ENCODE measurements around the gene MAFB. TPM values are rescaled to one million over a fixed set of nuclear protein-coding genes. Genes with fewer than 3 reads are reported as not detected.

Gene MAFB
- total and polyA plus RNA-seq, 8 donors: 3.7 to 48.0 (median 12.9) TPM

DNA sequence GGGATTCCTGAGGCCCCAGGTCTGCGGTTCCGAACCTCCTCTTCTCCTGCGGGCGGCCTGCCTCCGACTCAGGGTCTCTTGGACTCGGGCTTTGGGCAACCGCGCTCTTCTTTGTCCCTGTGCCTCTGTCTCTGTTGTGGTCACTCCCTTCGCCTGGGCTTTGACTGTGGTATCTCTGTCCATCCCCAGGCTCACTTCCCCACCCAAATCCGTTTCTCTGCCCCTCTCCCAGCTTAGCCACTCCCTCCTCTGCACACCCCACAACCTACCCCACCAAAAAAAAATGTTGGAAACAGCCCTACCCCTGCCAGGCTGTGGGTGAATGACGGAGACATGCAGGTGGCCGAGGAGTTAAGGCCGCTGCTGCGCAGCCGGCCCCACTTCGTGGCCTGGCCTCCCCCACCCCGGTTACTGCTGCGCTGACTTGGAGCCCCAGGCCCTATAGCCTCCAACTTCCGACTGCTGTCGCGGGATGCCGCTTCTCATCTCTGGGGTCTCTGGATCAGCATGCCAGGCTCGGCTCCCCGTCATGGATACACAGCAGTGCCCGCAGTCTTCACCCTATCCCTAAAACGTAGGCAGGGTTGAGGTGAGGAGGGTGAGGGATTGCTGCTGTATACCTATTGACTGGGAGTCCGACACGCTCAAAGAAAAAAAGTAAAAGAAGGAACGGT is 2.7 kb upstream of the MAFB start:
- TF ChIP-seq, protein P1, sequence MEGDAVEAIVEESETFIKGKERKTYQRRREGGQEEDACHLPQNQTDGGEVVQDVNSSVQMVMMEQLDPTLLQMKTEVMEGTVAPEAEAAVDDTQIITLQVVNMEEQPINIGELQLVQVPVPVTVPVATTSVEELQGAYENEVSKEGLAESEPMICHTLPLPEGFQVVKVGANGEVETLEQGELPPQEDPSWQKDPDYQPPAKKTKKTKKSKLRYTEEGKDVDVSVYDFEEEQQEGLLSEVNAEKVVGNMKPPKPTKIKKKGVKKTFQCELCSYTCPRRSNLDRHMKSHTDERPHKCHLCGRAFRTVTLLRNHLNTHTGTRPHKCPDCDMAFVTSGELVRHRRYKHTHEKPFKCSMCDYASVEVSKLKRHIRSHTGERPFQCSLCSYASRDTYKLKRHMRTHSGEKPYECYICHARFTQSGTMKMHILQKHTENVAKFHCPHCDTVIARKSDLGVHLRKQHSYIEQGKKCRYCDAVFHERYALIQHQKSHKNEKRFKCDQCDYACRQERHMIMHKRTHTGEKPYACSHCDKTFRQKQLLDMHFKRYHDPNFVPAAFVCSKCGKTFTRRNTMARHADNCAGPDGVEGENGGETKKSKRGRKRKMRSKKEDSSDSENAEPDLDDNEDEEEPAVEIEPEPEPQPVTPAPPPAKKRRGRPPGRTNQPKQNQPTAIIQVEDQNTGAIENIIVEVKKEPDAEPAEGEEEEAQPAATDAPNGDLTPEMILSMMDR (IDR thresholded peaks at IDR 0.05): no peak
- Histone ChIP-seq H3K9me3 (no peaks in the 10 kb centered on the region), H3K27ac (no peak overlapping the region), H3K4me1 (peaks cover 0 to 4% (median 0%) of the 10 kb centered on the region in 3 donors), H3K36me3 (no peaks in the 10 kb centered on the region), H3K27me3 (peaks cover 0 to 19% (median 4%) of the 10 kb centered on the region in 4 donors), H3K4me3 (no peak overlapping the region)
- FAIRE-seq (no peak), ATAC-seq (no peak), DNase-seq (peak in 1 of 6 donors; percentile 51)
- intact Hi-C loops (cut with DNase I): loop anchor here in 1 of 3 donors (10.0 kb wide), 2 partner anchors 427 to 1427 kb away; no protein-coding TSS in a partner anchor
- WGBS, 2 donors: 42 to 53% methylated on average over 29 of the region's 29 CpGs

DNA sequence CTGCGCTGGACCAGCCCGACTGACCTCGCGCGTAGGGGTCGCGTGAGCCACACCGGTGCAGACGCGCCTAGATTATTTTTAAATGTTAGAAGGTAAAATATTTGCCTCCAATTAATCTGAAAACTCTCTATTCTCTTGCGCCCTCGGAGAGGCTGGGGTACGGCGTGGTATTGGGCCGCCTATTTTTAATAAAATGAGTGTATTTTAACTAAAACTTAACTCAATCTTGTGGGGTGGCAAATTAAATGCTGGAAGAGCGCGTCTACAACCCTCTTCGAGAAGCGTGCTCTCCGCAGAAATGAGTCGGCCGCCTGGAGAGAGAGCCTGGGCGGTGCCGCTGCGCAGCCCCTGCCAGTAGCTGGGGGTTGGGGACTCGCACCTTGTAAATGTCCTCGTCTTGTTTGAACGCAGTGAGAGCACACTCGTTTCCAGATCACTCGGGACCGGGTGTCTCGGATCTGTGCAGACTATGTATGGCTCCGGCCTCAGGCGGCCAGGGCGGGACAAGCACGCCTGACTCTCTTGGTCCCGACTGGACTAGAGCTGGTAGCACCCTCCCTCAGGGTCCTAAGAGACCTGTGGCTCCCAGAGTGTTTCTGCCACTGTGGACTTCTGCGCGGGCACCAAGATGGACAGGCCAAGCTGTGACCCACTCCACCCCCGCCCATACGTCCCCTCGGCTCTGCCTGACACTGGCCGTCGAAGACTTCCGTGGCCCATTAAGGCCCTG is 2.0 kb upstream of the MAFB start:
- ATAC-seq (no peak), DNase-seq (peak in 2 of 6 donors; percentile 17 to 64), FAIRE-seq (no peak)
- H3K36me3 ChIP-seq: no peaks in the 10 kb centered on the region
- 26 to 39% methylated on average over 45 of the region's 45 CpGs for WGBS, 2 donors
- no peaks in the 10 kb centered on the region for H3K9me3 ChIP-seq
- H3K27ac ChIP-seq: no peak overlapping the region
- TF ChIP-seq, protein P1 (IDR thresholded peaks at IDR 0.05): no peak
- peaks cover 0 to 19% (median 4%) of the 10 kb centered on the region in 4 donors for H3K27me3 ChIP-seq
- intact Hi-C loops (cut with DNase I): loop anchor here in 1 of 3 donors (10.0 kb wide), 2 partner anchors 426 to 1426 kb away; no protein-coding TSS in a partner anchor
- H3K4me3 ChIP-seq: peak overlapping the region in 1 of 4 donors; percentile 75
- peaks cover 0 to 4% (median 0%) of the 10 kb centered on the region in 3 donors for H3K4me1 ChIP-seq

DNA sequence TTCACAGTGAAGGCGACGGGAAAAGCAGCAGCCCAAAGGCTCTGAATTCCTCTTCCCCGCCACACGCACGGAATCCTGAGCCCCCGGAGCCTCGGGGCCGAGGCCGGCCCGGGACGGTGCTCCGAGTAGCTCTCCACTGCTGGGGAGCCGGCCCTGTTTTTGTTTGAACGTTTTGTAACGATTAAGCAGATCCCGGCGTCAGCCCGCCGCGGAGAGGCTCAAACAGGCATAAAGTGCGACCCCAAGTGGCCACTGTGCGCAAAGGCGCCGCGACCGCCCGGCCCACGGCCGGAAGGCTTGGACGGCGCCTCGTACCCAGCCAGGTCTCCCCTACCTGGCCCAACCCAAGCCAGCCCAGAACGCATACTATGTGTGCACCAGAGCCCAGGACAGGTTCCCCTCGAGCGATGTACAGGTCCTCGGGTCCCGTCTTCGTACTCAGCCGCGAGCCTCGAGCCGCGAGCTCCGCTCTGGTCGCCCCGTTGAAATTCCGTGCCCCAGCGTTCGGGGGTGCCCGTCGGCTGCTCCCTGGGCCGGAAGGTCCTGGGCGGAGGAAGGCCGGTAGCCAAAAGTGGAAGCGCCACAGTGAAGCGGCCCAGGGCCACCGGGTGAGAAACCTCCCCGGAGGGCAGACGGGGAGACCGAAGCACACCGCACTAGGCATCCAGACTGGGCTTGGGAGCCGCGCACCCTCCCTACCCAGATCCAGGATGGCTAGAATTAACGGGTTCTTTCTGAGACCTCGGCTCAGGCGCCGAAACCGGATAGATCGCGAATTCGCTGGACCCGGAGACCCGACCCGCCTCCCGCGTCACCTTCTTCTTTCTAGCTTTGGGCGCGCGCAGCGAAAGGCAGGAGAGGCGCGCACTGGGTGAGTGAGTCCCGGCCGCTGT is 1.2 kb upstream of the MAFB start:
- peak; percentile 60 to 81 (median 69) for ATAC-seq
- peaks cover 0 to 4% (median 0%) of the 10 kb centered on the region in 3 donors for H3K4me1 ChIP-seq
- H3K27ac ChIP-seq: peak overlapping the region; percentile 89 to 98 (median 93)
- peak; percentile 86 to 98 (median 92) for DNase-seq
- H3K9me3 ChIP-seq: no peaks in the 10 kb centered on the region
- TF ChIP-seq, protein P1 (IDR thresholded peaks at IDR 0.05): peak; percentile 93 to 96 (median 94)
- peaks cover 0 to 19% (median 4%) of the 10 kb centered on the region in 4 donors for H3K27me3 ChIP-seq
- no peak for FAIRE-seq
- H3K4me3 ChIP-seq: peak overlapping the region; percentile 47 to 75 (median 62)
- intact Hi-C loops (cut with DNase I): loop anchor here in 1 of 3 donors (10.0 kb wide), 2 partner anchors 425 to 1425 kb away; no protein-coding TSS in a partner anchor
- H3K36me3 ChIP-seq: no peaks in the 10 kb centered on the region
- WGBS, 2 donors: 3 to 7% methylated on average over 80 to 84 of the region's 84 CpGs

DNA sequence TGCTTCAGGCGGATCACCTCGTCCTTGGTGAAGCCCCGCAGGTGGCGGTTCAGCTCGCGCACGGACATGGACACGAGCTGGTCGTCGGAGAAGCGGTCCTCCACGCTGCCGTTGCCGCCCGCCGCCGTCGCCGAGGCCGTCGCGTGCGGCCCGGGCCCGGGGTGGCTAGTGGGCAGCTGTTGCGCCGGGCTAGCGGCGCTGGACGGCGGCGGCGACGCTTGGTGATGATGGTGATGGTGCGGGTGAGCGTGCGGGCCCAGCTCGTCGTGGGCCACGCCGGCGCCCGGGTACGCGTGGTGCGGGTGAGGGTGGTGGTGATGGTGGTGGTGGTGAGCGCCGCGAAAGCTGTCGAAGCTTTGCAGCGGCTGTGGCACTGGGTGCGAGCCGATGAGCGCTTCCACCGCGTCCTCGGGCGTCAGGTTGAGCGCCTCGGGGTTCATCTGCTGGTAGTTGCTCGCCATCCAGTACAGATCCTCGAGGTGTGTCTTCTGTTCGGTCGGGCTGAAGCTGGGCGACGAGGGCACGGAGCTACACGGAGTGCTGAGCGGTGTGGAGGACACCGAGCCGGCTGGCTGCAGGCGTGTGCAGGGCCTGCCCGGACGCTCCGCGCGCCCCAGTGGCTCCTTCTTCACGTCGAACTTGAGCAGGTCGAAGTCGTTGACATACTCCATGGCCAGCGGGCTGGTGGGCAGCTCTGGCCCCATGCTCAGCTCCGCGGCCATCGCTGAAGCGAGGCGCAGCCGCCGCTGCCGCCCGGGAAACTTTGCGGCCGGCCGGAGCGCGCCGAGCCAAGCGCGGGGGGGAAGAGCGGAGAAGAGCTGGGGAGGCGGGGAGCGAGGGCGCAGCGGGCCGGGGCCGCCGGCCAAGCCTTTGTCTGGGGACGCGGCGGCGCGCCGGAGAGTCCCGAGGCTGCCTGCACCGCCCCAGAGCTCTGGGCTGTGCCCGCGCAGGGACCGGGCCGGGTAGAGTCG is 622 bp downstream of the MAFB start:
- FAIRE-seq: no peak
- Histone ChIP-seq H3K4me3 (peak overlapping the region; percentile 47 to 75 (median 62)), H3K9me3 (no peaks in the 10 kb centered on the region), H3K27me3 (peaks cover 0 to 19% (median 4%) of the 10 kb centered on the region in 4 donors), H3K27ac (peak overlapping the region; percentile 76 to 98 (median 93)), H3K36me3 (no peaks in the 10 kb centered on the region), H3K4me1 (peaks cover 0 to 4% (median 0%) of the 10 kb centered on the region in 3 donors)
- peak in 4 of 6 donors; percentile 41 to 85 (median 61) for DNase-seq
- WGBS, 2 donors: 2% methylated on average over 89 to 120 of the region's 120 CpGs
- ATAC-seq: peak in 3 of 4 donors; percentile 1 to 23 (median 13)
- TF ChIP-seq, protein P1 (IDR thresholded peaks at IDR 0.05): no peak
- intact Hi-C loops (cut with DNase I): no loop called here

Data from pancreas (tissue), 10 donors.